Karpas-422 (cell line): Measurements from ENCODE around the gene TUT1. TPM values are rescaled to one million over a fixed set of nuclear protein-coding genes. Genes with fewer than 3 reads are reported as not detected.

Source experiments
- DNase-seq: peaks from one replicate; pipeline ENCODE4 v3.0.0-alpha.2; 2015
- H2AFZ ChIP-seq: fragments of 200-600 bp; sonication (generic); 2 replicates; pipeline ENCODE4 v1.6.1; 2014; ENCODE audit warnings: antibody characterized with exemption, low read length, mixed read lengths
- H3K27ac ChIP-seq: fragments of 200-600 bp; sonication (generic); 2 replicates; pipeline ENCODE4 v1.5.1; 2014; ENCODE audit warnings: mild to moderate bottlenecking, low read length, moderate library complexity
- H3K27me3 ChIP-seq: fragments of 200-600 bp; sonication (generic); 2 replicates; pipeline ENCODE4 v1.6.1; 2014; ENCODE audit warnings: low read length, mixed read lengths
- H3K36me3 ChIP-seq: fragments of 200-600 bp; sonication (generic); 2 replicates; pipeline ENCODE4 v1.6.1; 2014; ENCODE audit warnings: low read length, mixed read lengths; ENCODE audit not compliant: insufficient read depth
- H3K4me1 ChIP-seq: fragments of 200-600 bp; sonication (generic); 2 replicates; pipeline ENCODE4 v1.6.1; 2014; ENCODE audit warnings: mild to moderate bottlenecking, low read length, mixed read lengths
- H3K4me2 ChIP-seq: fragments of 200-600 bp; sonication (generic); 2 replicates; pipeline ENCODE4 v1.6.1; 2014; ENCODE audit warnings: low read length, low read depth, mild to moderate bottlenecking; ENCODE audit not compliant: poor library complexity, severe bottlenecking
- H3K4me3 ChIP-seq: fragments of 200-600 bp; sonication (generic); 2 replicates; pipeline ENCODE4 v1.5.1; 2014; ENCODE audit warnings: mild to moderate bottlenecking, antibody characterized with exemption, low read length, mixed read lengths
- H3K79me2 ChIP-seq: fragments of 200-600 bp; sonication (generic); 2 replicates; pipeline ENCODE4 v1.6.1; 2014; ENCODE audit warnings: mild to moderate bottlenecking, low read length, mixed read lengths
- H3K9ac ChIP-seq: fragments of 200-600 bp; sonication (generic); 2 replicates; pipeline ENCODE4 v1.6.0; 2014; ENCODE audit warnings: low read length
- H3K9me2 ChIP-seq: fragments of 200-600 bp; sonication (generic), shearing (Covaris generic); replicated peaks from 2 replicates; pipeline ENCODE4 v1.6.0; 2014; ENCODE audit warnings: mild to moderate bottlenecking, low read length, moderate library complexity; ENCODE audit not compliant: insufficient read depth
- H3K9me3 ChIP-seq: fragments of 300-700, 200-600 bp; sonication (generic); 2 replicates; pipeline ENCODE4 v1.6.1; 2014; ENCODE audit warnings: low read length, mixed read lengths
- H4K20me1 ChIP-seq: fragments of 200-600 bp; sonication (generic); 2 replicates; pipeline ENCODE4 v1.6.1; 2014; ENCODE audit warnings: mild to moderate bottlenecking, antibody characterized with exemption, low read length, low read depth; ENCODE audit not compliant: insufficient read depth
- total RNA-seq: library from RNA; depleted of rRNA; stranded (reverse); fragments of >200 nt; shearing (Covaris generic); gene quantifications from 2 replicates; pipeline ENCODE4 v1.2.3, GENCODE V29; 2014; ENCODE audit warnings: low replicate concordance

Gene TUT1
- total RNA-seq, 1 experiment from 2014 or later: 8.1 TPM

DNA sequence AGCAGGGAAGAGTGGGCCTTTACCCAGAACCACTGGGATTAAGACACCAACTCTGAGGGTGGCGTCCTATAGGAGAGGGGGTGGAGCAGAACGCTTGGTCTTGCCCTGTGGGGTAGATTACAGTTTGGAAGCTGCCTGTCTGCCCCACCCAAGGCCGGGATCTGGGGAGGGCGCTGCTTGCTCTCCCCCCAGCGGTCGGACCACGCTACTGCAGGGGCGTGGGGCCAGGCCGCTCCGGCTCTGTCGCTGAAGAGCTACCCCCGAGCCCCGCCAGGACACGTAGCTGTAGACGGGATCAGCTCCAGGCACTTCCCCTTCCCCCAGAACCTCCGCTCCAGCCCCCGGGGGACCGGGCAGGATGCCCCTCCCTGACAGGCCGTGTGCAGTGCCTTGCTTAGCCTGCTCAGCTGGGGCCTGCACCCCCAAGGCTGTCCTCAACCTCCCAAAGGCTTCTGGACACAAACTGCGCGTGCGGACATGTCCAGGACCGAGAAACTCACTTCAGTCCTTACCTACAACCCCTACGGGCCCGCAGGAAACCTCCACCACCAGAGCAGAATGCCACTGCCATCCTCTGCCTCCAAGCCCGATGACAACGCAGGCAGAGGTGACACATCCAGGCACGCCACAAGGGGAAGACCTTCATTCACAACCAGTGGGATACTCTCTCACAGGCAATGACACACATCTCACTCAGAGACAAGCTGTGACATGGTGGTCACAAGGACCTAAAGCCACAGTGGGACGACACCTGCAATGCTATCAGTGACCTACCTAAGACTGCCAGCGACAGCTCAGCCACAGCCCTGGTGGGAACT lies 48.4 kb downstream of the TUT1 start:
- no peaks in the 10 kb centered on the region for H3K36me3 ChIP-seq
- no peak overlapping the region for H3K27ac ChIP-seq
- no peaks in the 10 kb centered on the region for H3K9me2 ChIP-seq
- no peak overlapping the region for H3K4me3 ChIP-seq
- H2AFZ ChIP-seq: peak overlapping the region; percentile 73; the same call in 1 of the 2 replicates
- no peaks in the 10 kb centered on the region for H3K27me3 ChIP-seq
- no peaks in the 10 kb centered on the region for H4K20me1 ChIP-seq
- H3K9ac ChIP-seq: no peak overlapping the region
- H3K79me2 ChIP-seq: no peaks in the 10 kb centered on the region
- peak overlapping the region; percentile 17 for H3K4me2 ChIP-seq
- peaks cover 15% of the 10 kb centered on the region for H3K4me1 ChIP-seq
- H3K9me3 ChIP-seq: no peaks in the 10 kb centered on the region
- DNase-seq: peak; percentile 89

DNA sequence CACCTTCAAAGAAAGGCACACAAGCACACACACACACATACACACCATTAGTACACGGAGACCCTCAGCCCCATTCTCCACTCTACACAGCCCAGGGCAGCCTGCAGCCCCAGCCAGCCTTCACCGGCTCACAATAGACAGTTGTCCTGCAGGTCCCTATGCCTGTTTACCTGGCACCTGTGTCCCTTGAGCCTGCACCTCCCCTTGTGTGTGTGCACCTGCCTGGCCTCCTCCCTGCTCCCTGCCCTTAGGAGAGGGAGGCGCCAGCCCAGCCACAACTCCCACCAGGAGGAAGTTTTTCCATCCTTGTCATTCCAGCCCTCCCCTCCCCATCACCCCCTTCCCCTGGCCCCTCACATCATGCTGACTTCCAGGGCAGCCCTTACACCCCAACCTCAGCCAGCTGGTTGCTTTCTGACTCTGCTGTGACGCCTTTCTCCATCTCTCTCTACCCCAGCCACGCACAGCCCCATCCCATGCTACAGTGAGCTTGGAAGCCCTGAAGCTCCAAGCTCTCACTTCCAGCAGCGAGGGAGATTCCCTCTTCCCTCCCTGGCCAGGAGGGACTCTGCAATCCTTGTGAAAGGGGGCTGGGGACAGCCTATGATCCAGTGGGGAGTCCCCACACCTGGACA lies 49.1 kb downstream of the TUT1 start:
- Histone ChIP-seq H3K27ac (no peak overlapping the region), H3K36me3 (no peaks in the 10 kb centered on the region), H3K4me1 (peaks cover 15% of the 10 kb centered on the region), H3K27me3 (no peaks in the 10 kb centered on the region), H3K9me2 (no peaks in the 10 kb centered on the region), H4K20me1 (no peaks in the 10 kb centered on the region), H3K9me3 (no peaks in the 10 kb centered on the region), H2AFZ (no peak overlapping the region), H3K79me2 (no peaks in the 10 kb centered on the region), H3K9ac (no peak overlapping the region), H3K4me3 (no peak overlapping the region), H3K4me2 (no peak overlapping the region)
- DNase-seq: no peak

- H3K27ac ChIP-seq: no peak overlapping the region
- H4K20me1 ChIP-seq: no peaks in the 10 kb centered on the region
- peak overlapping the region; percentile 42 for H3K9ac ChIP-seq
- no peaks in the 10 kb centered on the region for H3K79me2 ChIP-seq
- no peaks in the 10 kb centered on the region for H3K9me3 ChIP-seq
- DNase-seq: no peak
- peak overlapping the region; percentile 61 for H2AFZ ChIP-seq
- peak overlapping the region; percentile 22 for H3K4me2 ChIP-seq
- no peak overlapping the region for H3K4me3 ChIP-seq
- no peaks in the 10 kb centered on the region for H3K9me2 ChIP-seq
- H3K36me3 ChIP-seq: no peaks in the 10 kb centered on the region
- no peaks in the 10 kb centered on the region for H3K27me3 ChIP-seq
- H3K4me1 ChIP-seq: peaks cover 15% of the 10 kb centered on the region
Measured at GRCh38 chr11:62540804-62541701, 50.3 kb downstream of the TUT1 start.

GRCh38 chr11:62539238-62539925 lies 51.9 kb downstream of the TUT1 start:
- Histone ChIP-seq H3K27me3 (no peaks in the 10 kb centered on the region), H2AFZ (no peak overlapping the region), H3K4me2 (no peak overlapping the region), H3K9me2 (no peaks in the 10 kb centered on the region), H4K20me1 (no peaks in the 10 kb centered on the region), H3K79me2 (no peaks in the 10 kb centered on the region), H3K4me1 (peaks cover 15% of the 10 kb centered on the region), H3K4me3 (no peak overlapping the region), H3K9me3 (no peaks in the 10 kb centered on the region), H3K27ac (no peak overlapping the region), H3K9ac (no peak overlapping the region), H3K36me3 (no peaks in the 10 kb centered on the region)
- DNase-seq: peak; percentile 34

DNA sequence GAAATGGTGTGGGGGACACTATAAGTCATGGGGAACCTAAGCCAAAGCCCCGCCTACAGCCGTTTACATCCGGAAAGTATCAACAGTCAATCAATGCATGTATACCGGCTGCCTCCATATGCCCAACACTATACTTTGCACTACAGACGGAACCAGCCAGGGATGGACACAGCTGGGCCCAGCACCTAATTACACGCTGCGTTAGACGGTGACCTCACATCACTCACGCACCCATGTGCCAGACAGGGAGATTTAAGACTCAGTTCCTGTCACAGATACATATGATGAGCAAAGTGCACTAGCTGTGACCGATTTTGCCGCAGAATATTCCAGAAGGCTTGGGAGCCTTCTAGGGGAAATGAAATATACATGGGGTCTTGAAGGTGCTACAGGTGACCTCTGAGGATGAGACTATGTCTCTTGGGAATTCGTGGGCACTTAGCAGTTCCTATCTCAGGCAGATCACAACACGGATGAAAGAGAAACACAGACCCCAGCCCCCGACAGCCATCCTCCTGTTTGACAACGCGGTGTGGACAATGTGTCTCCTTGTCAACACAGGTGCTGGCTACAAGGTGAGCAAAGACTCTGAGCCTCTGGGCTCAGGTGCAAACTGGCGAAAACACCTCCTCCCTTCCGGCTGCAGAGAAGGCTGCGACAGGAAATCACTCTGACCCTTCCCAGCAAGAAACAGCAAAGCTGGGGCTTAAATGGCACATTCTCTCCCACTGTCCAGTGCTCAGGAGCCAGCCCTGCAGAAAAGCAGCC lies 52.7 kb downstream of the TUT1 start:
- no peak overlapping the region for H3K4me3 ChIP-seq
- no peak overlapping the region for H3K27ac ChIP-seq
- H3K4me1 ChIP-seq: peaks cover 15% of the 10 kb centered on the region
- H4K20me1 ChIP-seq: no peaks in the 10 kb centered on the region
- no peaks in the 10 kb centered on the region for H3K27me3 ChIP-seq
- H3K9me2 ChIP-seq: no peaks in the 10 kb centered on the region
- no peak overlapping the region for H2AFZ ChIP-seq
- H3K9ac ChIP-seq: no peak overlapping the region
- peak; percentile 29 for DNase-seq
- H3K9me3 ChIP-seq: no peaks in the 10 kb centered on the region
- H3K4me2 ChIP-seq: no peak overlapping the region
- no peaks in the 10 kb centered on the region for H3K79me2 ChIP-seq
- H3K36me3 ChIP-seq: no peaks in the 10 kb centered on the region

GRCh38 chr11:62536301-62536957 lies 54.9 kb downstream of the TUT1 start:
- H3K9me3 ChIP-seq: no peaks in the 10 kb centered on the region

GRCh38 chr11:62535802-62536201 lies 55.5 kb downstream of the TUT1 start:
- Histone ChIP-seq H3K79me2 (no peaks in the 10 kb centered on the region), H3K9ac (no peak overlapping the region), H3K4me3 (no peak overlapping the region), H3K4me2 (no peak overlapping the region), H2AFZ (no peak overlapping the region), H3K4me1 (peaks cover 2% of the 10 kb centered on the region), H3K27me3 (no peaks in the 10 kb centered on the region), H4K20me1 (no peaks in the 10 kb centered on the region), H3K9me2 (no peaks in the 10 kb centered on the region), H3K9me3 (no peaks in the 10 kb centered on the region), H3K36me3 (no peaks in the 10 kb centered on the region), H3K27ac (no peak overlapping the region)
- DNase-seq: peak; percentile 2

More at GRCh38 chr11:62536301-62536957, 54.9 kb downstream of the TUT1 start:
- Histone ChIP-seq H3K9me2 (no peaks in the 10 kb centered on the region), H3K4me1 (peaks cover 8% of the 10 kb centered on the region), H3K79me2 (no peaks in the 10 kb centered on the region), H3K4me3 (no peak overlapping the region), H4K20me1 (no peaks in the 10 kb centered on the region), H3K27me3 (no peaks in the 10 kb centered on the region), H3K27ac (no peak overlapping the region), H2AFZ (no peak overlapping the region), H3K4me2 (no peak overlapping the region), H3K9ac (no peak overlapping the region), H3K36me3 (no peaks in the 10 kb centered on the region)
- peak; percentile 17 for DNase-seq
